H1 (cell line): ENCODE results near the gene TMEM121B.

Experiments used
- ATF3 ChIP-seq: IDR thresholded peaks from 2 replicates; pipeline ENCODE4 v1.6.1; 2011; ENCODE audit warnings: low read depth, mild to moderate bottlenecking, low read length; ENCODE audit not compliant: insufficient read depth
- CBX8 ChIP-seq: fragments of 300-800, 300-1000 bp; sonication (generic); IDR thresholded peaks from 2 replicates; pipeline ENCODE4 v1.7.1; 2016; ENCODE audit warnings: low read depth, low read length, borderline replicate concordance
- CEBPB ChIP-seq: IDR thresholded peaks from 2 replicates; pipeline ENCODE4 v1.6.1; 2012; ENCODE audit warnings: low read depth, low read length
- CREB1 ChIP-seq: IDR thresholded peaks from 2 replicates; pipeline ENCODE4 v1.6.1; 2012; ENCODE audit warnings: inconsistent platforms
- CTCF ChIP-seq, 3 experiments: IDR thresholded peaks; 1 replicate in 2 of 3; 2 replicates in 1 of 3; pipeline versions ENCODE4 v1.5.1 to v1.6.1; 2011; ENCODE audit warnings: low read length in 3 of 3, mild to moderate bottlenecking in 3 of 3, inconsistent platforms in 2 of 3, low read depth in 1 of 3, moderate library complexity in 1 of 3; ENCODE audit not compliant: insufficient read depth in 1 of 3; ENCODE audit errors: control extremely low read depth in 1 of 3
- EP300 ChIP-seq, 2 experiments: IDR thresholded peaks; 1 replicate in 1 of 2; 2 replicates in 1 of 2; pipeline ENCODE4 v1.6.1; 2011 to 2012; ENCODE audit warnings: low read depth in 2 of 2, low read length in 2 of 2, mild to moderate bottlenecking in 2 of 2, borderline replicate concordance in 1 of 2, inconsistent platforms in 1 of 2, moderate library complexity in 1 of 2
- EZH2 ChIP-seq: fragments of 200-600 bp; sonication (generic); IDR thresholded peaks from 2 replicates; pipeline ENCODE4 v1.7.1; 2012; ENCODE audit warnings: low read depth, mild to moderate bottlenecking, moderate library complexity, low read length, inconsistent platforms; ENCODE audit not compliant: severe bottlenecking
- HDAC6 ChIP-seq: IDR thresholded peaks from one replicate; pipeline ENCODE4 v1.7.1; 2012; ENCODE audit warnings: low read depth, mild to moderate bottlenecking, inconsistent platforms, low read length, moderate library complexity
- JUN ChIP-seq: IDR thresholded peaks from 2 replicates; pipeline ENCODE4 v1.6.1; 2011; ENCODE audit warnings: low read depth, mild to moderate bottlenecking, improper control_type of control experiment, low read length
- POLR2AphosphoS5 ChIP-seq: IDR thresholded peaks from 2 replicates; pipeline ENCODE4 v1.6.1; 2011; ENCODE audit warnings: low read depth, low read length
- USF2 ChIP-seq: IDR thresholded peaks from 2 replicates; pipeline ENCODE4 v1.6.1; 2011; ENCODE audit warnings: low read length, improper control_type of control experiment
- ZNF274 ChIP-seq: IDR thresholded peaks from 2 replicates; pipeline ENCODE4 v1.7.0; 2012; ENCODE audit warnings: low read length, borderline replicate concordance; ENCODE audit errors: extremely low read depth

GRCh38 chr22:17112491-17113042, 8.6 kb downstream of the TMEM121B start:
- TF ChIP-seq JUN (no peak), EP300 (IDR thresholded peaks at IDR 0.05; ENCODE audit: borderline replicate concordance in 1 of 2, low read depth in 2 of 2, low read length in 2 of 2) (no peak), ZNF274 (no peak), CBX8 (no peak), HDAC6 (no peak), CTCF (IDR thresholded peaks at IDR 0.05; ENCODE audit: control extremely low read depth in 1 of 3, insufficient read depth in 1 of 3, low read depth in 1 of 3, low read length in 3 of 3) (no peak), EZH2 (no peak), POLR2AphosphoS5 (no peak), USF2 (no peak), CREB1 (no peak), CEBPB (no peak), ATF3 (no peak)
